Natural killer cell treated with Interleukin-12 subunit alpha and Interleukin-12 subunit beta and Interleukin-15 and Interleukin-18, amount 100 ng/mL, for 72 hours (primary cell): ENCODE measurements around the gene FRMPD4. TPM values are rescaled to one million over a fixed set of nuclear protein-coding genes. Genes with fewer than 3 reads are reported as not detected.

ENCODE experiments used
- ATAC-seq, 2 donors: fragments of 150-1000 bp; cut with Tn5 transposase in 1 of 2; sonication (Bioruptor Pico), chemical (Tn5 transposase) in 1 of 2; 2 replicates each; pipeline ENCODE4 v1.10.0; 2021
- DNase-seq: peaks from one replicate; pipeline ENCODE4 v3.0.0; 2022; ENCODE audit warnings: low spot score
- H3K27ac Mint-ChIP-seq, 2 donors: 1 replicate in 1 of 2; 2 replicates in 1 of 2; pipeline ENCODE4 v1.8.0; 2022; ENCODE audit warnings: mixed read lengths in 2 of 2, mild to moderate bottlenecking in 1 of 2, moderate library complexity in 1 of 2
- H3K27me3 Mint-ChIP-seq, 2 donors: 1 replicate in 1 of 2; 2 replicates in 1 of 2; pipeline ENCODE4 v1.8.0; 2022; ENCODE audit warnings: mixed read lengths in 2 of 2
- H3K36me3 Mint-ChIP-seq: one replicate; pipeline ENCODE4 v1.8.0; 2022; ENCODE audit warnings: mixed read lengths
- H3K4me1 Mint-ChIP-seq, 2 donors: 1 replicate in 1 of 2; 2 replicates in 1 of 2; pipeline ENCODE4 v1.8.0; 2022; ENCODE audit warnings: low read depth in 2 of 2, mixed read lengths in 2 of 2, mild to moderate bottlenecking in 1 of 2
- H3K4me3 Mint-ChIP-seq: one replicate; pipeline ENCODE4 v1.8.0; 2022; ENCODE audit warnings: mixed read lengths
- H3K9me3 Mint-ChIP-seq: 2 replicates; pipeline ENCODE4 v1.8.0; 2022; ENCODE audit warnings: mixed read lengths
- total RNA-seq, 2 donors: library from RNA; stranded (reverse); gene quantifications; one replicate each; pipeline ENCODE4 v1.2.3, GENCODE V29; 2022

Gene FRMPD4
- total RNA-seq, 2 donors from 2014 or later: not detected

- Mint-ChIP-seq H3K9me3 (peaks cover 2% of the 10 kb centered on the region), H3K36me3 (no peaks in the 10 kb centered on the region), H3K4me3 (no peak overlapping the region), H3K27ac (no peak overlapping the region), H3K4me1 (no peaks in the 10 kb centered on the region), H3K27me3 (peaks cover 9 to 11% of the 10 kb centered on the region in 2 donors)
- ATAC-seq: no peak
- no peak for DNase-seq
Observed at GRCh38 chrX:12419591-12419990, 281.3 kb downstream of the FRMPD4 start.

- no peaks in the 10 kb centered on the region for H3K4me1 Mint-ChIP-seq
- ATAC-seq: no peak
- H3K27ac Mint-ChIP-seq: no peak overlapping the region
- H3K9me3 Mint-ChIP-seq: peaks cover 2% of the 10 kb centered on the region
- peaks cover 9 to 11% of the 10 kb centered on the region in 2 donors for H3K27me3 Mint-ChIP-seq
- H3K36me3 Mint-ChIP-seq: no peaks in the 10 kb centered on the region
- no peak overlapping the region for H3K4me3 Mint-ChIP-seq
- DNase-seq: no peak
Observed at GRCh38 chrX:12421918-12422317, 283.6 kb downstream of the FRMPD4 start.

- no peak for ATAC-seq
- no peaks in the 10 kb centered on the region for H3K36me3 Mint-ChIP-seq
- H3K4me1 Mint-ChIP-seq: no peaks in the 10 kb centered on the region
- no peak overlapping the region for H3K27ac Mint-ChIP-seq
- no peak for DNase-seq
- H3K4me3 Mint-ChIP-seq: no peak overlapping the region
- H3K27me3 Mint-ChIP-seq: peaks cover 9 to 11% of the 10 kb centered on the region in 2 donors
- H3K9me3 Mint-ChIP-seq: peaks cover 2% of the 10 kb centered on the region
Observed at GRCh38 chrX:12423346-12423745, 285.1 kb downstream of the FRMPD4 start.

- no peaks in the 10 kb centered on the region for H3K4me1 Mint-ChIP-seq
- ATAC-seq (no peak), DNase-seq (no peak)
- H3K27ac Mint-ChIP-seq: no peak overlapping the region
- no peak overlapping the region for H3K4me3 Mint-ChIP-seq
- H3K36me3 Mint-ChIP-seq: no peaks in the 10 kb centered on the region
- H3K27me3 Mint-ChIP-seq: peaks cover 3 to 6% of the 10 kb centered on the region in 2 donors
- no peaks in the 10 kb centered on the region for H3K9me3 Mint-ChIP-seq
Observed at GRCh38 chrX:12425496-12425895, 287.2 kb downstream of the FRMPD4 start.

- no peak overlapping the region for H3K27ac Mint-ChIP-seq
- peaks cover 0 to 3% of the 10 kb centered on the region in 2 donors for H3K27me3 Mint-ChIP-seq
- no peak for DNase-seq
- no peak for ATAC-seq
- no peaks in the 10 kb centered on the region for H3K4me1 Mint-ChIP-seq
- no peaks in the 10 kb centered on the region for H3K9me3 Mint-ChIP-seq
- no peak overlapping the region for H3K4me3 Mint-ChIP-seq
- no peaks in the 10 kb centered on the region for H3K36me3 Mint-ChIP-seq
Observed at GRCh38 chrX:12426420-12426819, 288.1 kb downstream of the FRMPD4 start.

GRCh38 chrX:12434493-12434892 lies 296.2 kb downstream of the FRMPD4 start:
- peaks cover 0 to 7% of the 10 kb centered on the region in 2 donors for H3K27me3 Mint-ChIP-seq
- no peaks in the 10 kb centered on the region for H3K36me3 Mint-ChIP-seq
- no peak overlapping the region for H3K4me3 Mint-ChIP-seq
- no peak for ATAC-seq
- H3K9me3 Mint-ChIP-seq: no peaks in the 10 kb centered on the region
- no peak for DNase-seq
- no peaks in the 10 kb centered on the region for H3K4me1 Mint-ChIP-seq
- H3K27ac Mint-ChIP-seq: no peak overlapping the region

GRCh38 chrX:12439416-12439815 lies 301.1 kb downstream of the FRMPD4 start:
- no peaks in the 10 kb centered on the region for H3K4me1 Mint-ChIP-seq
- ATAC-seq: no peak
- no peak overlapping the region for H3K27ac Mint-ChIP-seq
- no peaks in the 10 kb centered on the region for H3K36me3 Mint-ChIP-seq
- no peak for DNase-seq
- no peak overlapping the region for H3K4me3 Mint-ChIP-seq
- no peaks in the 10 kb centered on the region for H3K9me3 Mint-ChIP-seq
- H3K27me3 Mint-ChIP-seq: peaks cover 0 to 4% of the 10 kb centered on the region in 2 donors

GRCh38 chrX:12440246-12440645 lies 302.0 kb downstream of the FRMPD4 start:
- no peaks in the 10 kb centered on the region for H3K9me3 Mint-ChIP-seq
- H3K4me3 Mint-ChIP-seq: no peak overlapping the region
- H3K27ac Mint-ChIP-seq: no peak overlapping the region
- H3K36me3 Mint-ChIP-seq: no peaks in the 10 kb centered on the region
- H3K4me1 Mint-ChIP-seq: no peaks in the 10 kb centered on the region
- DNase-seq (no peak), ATAC-seq (no peak)
- H3K27me3 Mint-ChIP-seq: peaks cover 0 to 4% of the 10 kb centered on the region in 2 donors

- Mint-ChIP-seq H3K9me3 (no peaks in the 10 kb centered on the region), H3K4me3 (no peak overlapping the region), H3K36me3 (no peaks in the 10 kb centered on the region), H3K27ac (no peak overlapping the region), H3K4me1 (no peaks in the 10 kb centered on the region), H3K27me3 (peaks cover 0 to 4% of the 10 kb centered on the region in 2 donors)
- DNase-seq (no peak), ATAC-seq (no peak)
Observed at GRCh38 chrX:12441381-12442128, 303.3 kb downstream of the FRMPD4 start.

GRCh38 chrX:12443534-12444098 lies 305.3 kb downstream of the FRMPD4 start:
- Mint-ChIP-seq H3K4me3 (no peak overlapping the region), H3K4me1 (no peaks in the 10 kb centered on the region), H3K27me3 (peaks cover 0 to 2% of the 10 kb centered on the region in 2 donors), H3K9me3 (no peaks in the 10 kb centered on the region), H3K27ac (no peak overlapping the region), H3K36me3 (no peaks in the 10 kb centered on the region)
- no peak for DNase-seq
- no peak for ATAC-seq

- H3K4me1 Mint-ChIP-seq: no peaks in the 10 kb centered on the region
- no peak overlapping the region for H3K27ac Mint-ChIP-seq
- H3K27me3 Mint-ChIP-seq: peaks cover 0 to 2% of the 10 kb centered on the region in 2 donors
- no peaks in the 10 kb centered on the region for H3K36me3 Mint-ChIP-seq
- DNase-seq: no peak
- no peak overlapping the region for H3K4me3 Mint-ChIP-seq
- H3K9me3 Mint-ChIP-seq: no peaks in the 10 kb centered on the region
- no peak for ATAC-seq
Observed at GRCh38 chrX:12446342-12447075, 308.2 kb downstream of the FRMPD4 start.

- Mint-ChIP-seq H3K4me3 (no peak overlapping the region), H3K9me3 (no peaks in the 10 kb centered on the region), H3K36me3 (no peaks in the 10 kb centered on the region), H3K27ac (no peak overlapping the region), H3K4me1 (no peaks in the 10 kb centered on the region), H3K27me3 (peaks cover 0 to 5% of the 10 kb centered on the region in 2 donors)
- ATAC-seq (no peak), DNase-seq (no peak)
Observed at GRCh38 chrX:12447448-12448064, 309.3 kb downstream of the FRMPD4 start.

GRCh38 chrX:12452268-12452667 lies 314.0 kb downstream of the FRMPD4 start:
- no peaks in the 10 kb centered on the region for H3K4me1 Mint-ChIP-seq
- ATAC-seq (no peak), DNase-seq (no peak)
- H3K9me3 Mint-ChIP-seq: no peaks in the 10 kb centered on the region
- H3K27ac Mint-ChIP-seq: no peak overlapping the region
- peaks cover 0 to 3% of the 10 kb centered on the region in 2 donors for H3K27me3 Mint-ChIP-seq
- H3K36me3 Mint-ChIP-seq: no peaks in the 10 kb centered on the region
- no peak overlapping the region for H3K4me3 Mint-ChIP-seq

GRCh38 chrX:12460929-12461328 lies 322.7 kb downstream of the FRMPD4 start:
- H3K4me3 Mint-ChIP-seq: no peak overlapping the region
- H3K4me1 Mint-ChIP-seq: no peaks in the 10 kb centered on the region
- no peaks in the 10 kb centered on the region for H3K36me3 Mint-ChIP-seq
- no peak for ATAC-seq
- no peak for DNase-seq
- no peak overlapping the region for H3K27ac Mint-ChIP-seq
- H3K9me3 Mint-ChIP-seq: no peaks in the 10 kb centered on the region
- H3K27me3 Mint-ChIP-seq: no peaks in the 10 kb centered on the region
